GM12872 (cell line): ENCODE data around the gene TXNRD1.

Experiments used
- CTCF ChIP-seq: IDR thresholded peaks from 3 replicates; pipeline ENCODE4 v1.5.1; 2011; ENCODE audit warnings: low read depth, mild to moderate bottlenecking, low read length, moderate library complexity; ENCODE audit not compliant: insufficient read depth

TXNRD1 gene

GRCh38 chr12:104219361-104219892 lies 3.8 kb downstream of the TXNRD1 start:
- TF ChIP-seq CTCF = no peak

GRCh38 chr12:104219908-104220404 lies 4.4 kb downstream of the TXNRD1 start:
- TF ChIP-seq CTCF = no peak

GRCh38 chr12:104220931-104221330 lies 5.4 kb downstream of the TXNRD1 start:
- TF ChIP-seq CTCF = no peak

- TF ChIP-seq CTCF = no peak
These were observed 7.4 kb downstream of the TXNRD1 start for GRCh38 chr12:104222976-104223375.

GRCh38 chr12:104223712-104224111 lies 8.1 kb downstream of the TXNRD1 start:
- no peak for TF ChIP-seq CTCF

GRCh38 chr12:104226672-104227071 lies 11.1 kb downstream of the TXNRD1 start:
- no peak for TF ChIP-seq CTCF

GRCh38 chr12:104230304-104231095 lies 14.9 kb downstream of the TXNRD1 start:
- TF ChIP-seq CTCF = no peak
